GM19023 (cell line): Measurements from ENCODE around the gene LILRA5.
"Not testable (repeated sequence)": the region's sequence is repeated elsewhere in the genome, so short reads cannot be mapped to it uniquely, and the experiment has no call there.

Experiments used
- ATAC-seq: cut with Tn5 transposase; IDR thresholded peaks from one replicate; pipeline ENCODE4 v1.9.1; 2021; ENCODE audit warnings: mild to moderate bottlenecking, moderate library complexity; ENCODE audit not compliant: unreplicated experiment

Gene LILRA5

DNA sequence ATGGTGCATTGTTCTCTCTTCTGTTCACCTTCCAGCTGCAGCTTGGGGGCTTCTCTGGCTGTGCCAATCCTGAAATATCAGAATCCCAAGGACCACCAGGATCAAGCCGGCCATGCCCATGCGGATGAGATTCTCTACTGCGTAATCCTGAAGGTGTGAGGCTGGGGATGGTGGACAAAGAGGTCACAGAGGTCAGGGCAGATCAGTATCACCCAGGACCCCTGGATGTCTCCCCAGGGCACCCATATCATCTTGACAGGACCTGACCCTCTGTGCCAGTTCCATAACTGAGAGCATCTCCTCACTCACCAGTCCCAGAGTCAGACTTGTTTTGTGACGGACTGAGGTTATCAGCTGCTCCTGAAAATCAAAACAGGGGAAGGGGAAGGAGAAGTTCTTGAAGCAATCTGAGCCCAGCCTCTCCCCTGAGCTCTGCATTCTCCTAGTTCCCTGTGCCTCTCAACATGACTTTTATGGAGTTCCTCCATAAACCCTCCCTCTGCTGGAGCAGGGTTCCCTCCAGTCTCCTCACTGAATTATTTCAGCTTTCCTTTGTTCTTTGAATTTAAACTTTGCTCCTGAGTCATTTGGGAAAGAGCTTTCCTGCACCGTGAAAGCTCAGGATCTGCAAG, 5.5 kb downstream of the LILRA5 start:
- no peak for ATAC-seq

DNA sequence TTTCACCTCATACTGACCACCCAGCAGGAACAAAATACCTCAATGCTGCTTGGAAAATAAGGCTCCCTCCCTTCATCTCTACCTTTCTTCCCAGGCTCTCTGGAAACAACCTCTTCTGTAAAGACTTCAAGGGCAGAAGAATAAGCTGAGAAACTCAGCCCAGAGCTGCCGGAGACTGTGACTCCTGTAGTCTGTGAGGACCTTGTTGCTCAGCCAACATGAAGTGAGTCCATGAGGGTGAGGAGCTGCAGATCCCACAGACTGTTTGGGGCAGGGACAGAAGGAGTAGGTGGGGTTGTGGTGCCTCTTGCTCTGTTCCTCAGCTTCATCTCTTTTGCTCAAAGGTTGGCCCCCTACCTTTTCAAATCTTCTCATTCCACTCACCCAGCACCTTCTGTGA, 7.8 kb downstream of the LILRA5 start:
- no peak for ATAC-seq

DNA sequence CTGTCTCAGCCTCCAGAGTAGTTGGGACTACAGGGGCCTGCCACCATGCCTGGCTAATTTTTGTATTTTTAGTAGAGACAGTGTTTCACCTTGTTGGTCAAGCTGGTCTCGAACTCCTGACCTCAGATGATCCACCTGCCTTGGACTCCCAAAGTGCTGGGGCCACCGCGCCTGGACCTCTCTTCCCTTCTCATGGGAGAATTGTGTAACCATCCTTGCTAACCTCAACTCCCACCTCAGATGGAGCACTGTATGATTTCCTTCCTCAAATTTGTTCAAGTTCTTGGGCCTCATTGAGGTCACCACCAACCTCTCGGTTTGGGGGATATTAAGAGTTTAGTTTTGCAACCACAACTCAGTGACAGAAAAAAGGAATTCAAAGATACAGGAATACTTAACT, 10.7 kb downstream of the LILRA5 start:
- ATAC-seq, result no peak

DNA sequence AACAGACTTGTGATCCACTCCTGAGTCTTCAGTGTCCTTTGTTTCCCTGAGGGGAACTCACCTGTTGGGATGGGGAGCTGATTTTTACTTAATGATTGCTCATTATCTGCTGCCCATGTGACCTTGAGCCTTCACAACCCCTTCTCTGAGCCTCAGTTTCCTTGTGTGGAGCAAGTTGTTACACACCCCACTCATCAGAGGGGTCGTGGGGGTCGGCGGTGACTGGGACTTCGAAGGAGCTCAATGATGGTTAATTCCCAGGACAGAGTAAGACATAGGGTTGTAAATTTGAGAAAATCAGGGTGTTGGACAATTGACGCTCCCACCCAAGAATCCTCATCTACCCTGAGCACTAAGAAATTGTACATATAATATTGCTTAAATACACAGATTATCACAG, 13.5 kb downstream of the LILRA5 start:
- no peak for ATAC-seq

DNA sequence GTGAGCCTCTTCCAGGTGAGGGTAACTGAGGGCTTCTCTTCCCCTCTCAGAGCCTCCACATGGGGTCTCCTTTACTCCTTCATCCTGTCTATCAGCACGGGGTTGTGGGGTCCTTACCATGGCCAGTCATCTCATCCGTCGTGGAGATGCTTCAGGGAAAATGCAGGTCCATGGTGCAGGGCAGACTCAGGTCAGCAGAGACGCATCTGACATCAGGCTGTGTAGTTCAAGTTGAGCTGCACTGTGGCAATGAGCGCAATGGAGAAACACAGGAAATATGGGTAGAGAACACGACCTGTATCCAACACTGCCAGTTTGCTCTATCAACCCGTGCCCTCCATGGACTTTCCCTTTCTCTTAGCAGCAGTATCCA, 13.9 kb downstream of the LILRA5 start:
- ATAC-seq, result no peak

DNA sequence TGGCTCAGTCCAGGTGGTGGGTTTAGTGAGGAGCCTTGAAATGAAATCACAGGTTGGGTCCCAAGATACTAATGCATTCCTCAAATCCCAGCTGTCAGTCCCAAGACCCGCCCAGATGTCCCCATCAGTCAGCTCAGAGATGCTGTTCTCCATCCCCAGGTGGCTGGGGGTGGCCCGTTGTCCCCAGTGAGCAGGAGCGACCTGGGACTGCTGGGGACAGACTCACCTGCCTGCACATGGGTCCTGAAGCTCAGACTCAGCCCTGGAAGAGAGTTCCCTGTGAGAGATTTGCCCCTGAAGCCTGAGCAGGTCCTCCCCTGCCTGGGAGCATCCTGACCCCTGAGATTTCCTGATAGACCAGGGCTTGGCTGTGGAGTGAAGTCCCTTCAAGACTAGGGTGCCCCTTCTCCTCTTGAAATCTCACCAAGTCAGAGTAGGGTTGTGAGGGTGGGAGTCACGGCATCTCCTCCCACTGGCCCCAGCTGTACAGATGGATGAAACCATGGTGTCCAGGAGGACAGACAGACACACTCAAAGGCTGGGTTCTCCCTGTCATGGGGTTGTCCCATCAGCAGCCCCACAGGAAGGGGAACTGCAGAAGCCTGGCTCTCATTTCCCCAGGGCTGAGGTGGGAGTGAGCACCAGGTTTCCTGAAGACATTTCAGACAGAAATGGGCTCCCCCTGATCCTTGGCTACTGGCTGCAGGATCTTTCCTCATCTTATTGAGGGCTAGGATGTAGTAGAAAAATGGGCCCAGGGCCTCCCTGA, 14.4 kb downstream of the LILRA5 start:
- no peak for ATAC-seq

DNA sequence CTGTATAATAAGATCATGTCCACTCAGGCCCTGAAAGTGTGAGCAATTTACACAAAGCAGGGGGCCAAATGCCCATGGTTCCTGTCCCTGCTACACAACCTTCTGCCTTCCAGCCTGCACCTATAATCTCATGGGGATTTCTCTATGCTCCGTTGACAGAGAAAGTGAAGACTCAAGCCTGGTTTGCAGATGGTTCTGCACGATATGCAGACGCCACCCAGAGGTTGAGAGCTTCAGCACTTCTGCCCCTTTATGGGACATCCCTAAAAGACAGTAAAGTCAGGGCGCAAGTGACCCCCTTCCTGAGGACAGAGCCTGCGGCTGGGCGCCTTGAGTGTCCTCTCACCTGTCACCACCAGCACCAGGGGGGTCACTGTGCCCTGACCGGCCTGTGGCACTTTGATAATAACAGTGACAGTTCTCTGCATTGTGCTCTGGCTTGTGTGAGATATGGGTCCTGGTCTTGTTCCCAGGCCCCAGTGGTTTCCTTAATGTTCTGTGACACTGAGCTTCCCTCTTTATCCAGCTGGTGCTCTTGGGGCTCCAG, 15.1 kb downstream of the LILRA5 start:
- ATAC-seq, result no peak

DNA sequence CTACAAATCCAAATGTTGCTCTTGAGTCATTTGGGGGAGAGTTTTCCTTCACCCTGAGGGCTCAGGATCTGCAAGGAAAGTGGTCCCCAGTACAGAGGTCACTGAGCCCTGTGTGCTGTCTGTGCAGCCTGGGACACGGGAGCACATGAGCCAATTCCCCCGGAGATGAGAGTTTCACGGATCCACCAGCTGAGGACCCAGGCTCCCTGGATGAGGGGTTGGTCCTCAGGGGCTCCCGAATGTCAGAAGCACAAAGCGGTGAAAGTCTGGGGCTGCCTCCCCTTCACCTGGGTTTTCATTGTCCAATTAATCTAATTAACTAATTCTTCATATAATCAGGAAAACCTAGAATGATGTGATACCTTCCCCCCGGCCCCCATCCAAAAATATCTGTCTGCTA, 18.4 kb downstream of the LILRA5 start:
- no peak for ATAC-seq

DNA sequence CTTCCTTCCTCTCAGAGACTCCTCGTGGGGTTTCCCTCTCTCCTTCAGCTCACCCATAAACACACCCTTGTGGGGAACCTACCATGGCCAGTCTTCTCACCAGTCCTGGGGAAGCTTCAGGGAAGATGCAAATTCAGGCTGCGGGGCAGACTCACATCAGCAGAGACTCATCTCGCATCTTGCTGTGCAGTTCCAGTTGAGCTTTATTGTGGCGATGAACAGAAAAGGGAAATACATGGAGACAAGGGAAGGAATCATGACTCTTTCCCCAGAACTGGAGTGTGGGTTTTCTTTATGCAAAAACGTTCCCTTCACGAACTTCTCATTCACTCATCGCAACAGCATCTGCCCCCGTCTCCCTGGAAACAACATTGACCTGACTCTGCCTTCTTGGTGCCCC, 23.8 kb downstream of the LILRA5 start:
- not testable (repeated sequence) for ATAC-seq

DNA sequence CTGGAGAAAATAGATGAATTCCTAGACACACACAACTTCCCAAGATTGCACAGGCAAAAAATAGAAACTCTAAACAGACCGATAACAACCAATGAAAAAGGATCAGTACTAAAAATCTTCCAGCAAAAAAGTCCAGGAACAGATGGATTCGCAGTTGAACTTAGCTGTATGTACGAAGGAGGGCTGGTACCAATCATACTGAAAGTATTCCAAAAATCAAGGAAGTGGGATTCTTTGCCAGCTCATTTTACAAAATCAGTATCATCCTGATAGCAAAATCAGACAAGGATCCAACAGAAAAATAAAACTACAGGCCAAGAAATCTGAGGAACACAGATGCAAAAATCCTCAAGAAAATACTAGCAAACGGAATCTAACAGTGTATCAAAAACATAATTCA, 25.5 kb downstream of the LILRA5 start:
- no peak for ATAC-seq

DNA sequence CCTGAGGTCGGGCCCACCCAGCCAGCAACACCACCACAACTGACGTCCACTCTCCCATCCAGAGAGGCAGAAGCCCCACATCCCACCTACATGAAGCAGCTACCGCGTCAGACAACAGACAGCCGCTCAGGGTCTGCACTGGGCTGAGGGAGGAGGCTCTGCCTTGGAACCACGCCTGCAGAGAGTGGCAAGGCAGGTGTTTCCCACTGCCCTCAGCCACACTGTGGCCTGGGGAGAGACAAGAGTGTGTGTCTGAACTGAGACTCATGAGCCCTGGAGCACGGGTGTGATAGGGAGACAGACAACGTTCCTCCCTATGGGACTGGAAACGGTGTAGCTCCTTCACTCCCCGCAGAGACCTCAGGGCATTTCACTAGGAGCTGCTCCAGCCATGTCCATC, 26.7 kb downstream of the LILRA5 start:
- ATAC-seq, result not testable (repeated sequence)

DNA sequence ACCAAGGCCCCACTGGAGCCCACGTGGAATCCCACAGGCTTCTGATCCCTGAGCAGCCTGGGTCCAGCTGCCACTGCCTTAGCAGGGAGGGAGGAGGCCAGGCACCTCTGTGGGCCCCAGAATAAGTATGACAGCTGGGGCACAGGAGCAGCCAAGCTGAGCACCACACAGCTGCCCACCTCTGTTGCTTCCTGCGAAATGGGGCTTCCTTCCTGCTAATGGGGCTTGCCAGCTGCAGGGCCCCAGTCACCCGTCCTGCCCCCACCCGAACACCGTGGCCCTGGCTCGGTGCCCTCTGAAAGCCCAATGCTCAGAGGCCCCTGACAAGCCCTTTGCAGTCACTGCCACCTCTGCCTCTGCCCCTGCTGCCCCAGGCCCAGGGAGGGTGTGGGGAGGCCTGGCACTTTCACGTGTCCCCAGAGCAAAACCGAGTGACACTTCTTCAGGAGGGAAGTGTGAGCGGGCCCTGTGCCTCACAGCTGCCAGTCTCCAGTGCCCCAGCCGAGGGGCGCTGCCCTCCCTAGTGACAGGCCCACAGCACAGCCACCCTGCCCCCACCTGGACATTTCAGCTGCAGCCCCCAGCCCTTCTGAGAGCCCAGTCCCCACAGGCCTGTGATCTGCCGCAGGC, 27.4 kb downstream of the LILRA5 start:
- ATAC-seq, result not testable (repeated sequence)

DNA sequence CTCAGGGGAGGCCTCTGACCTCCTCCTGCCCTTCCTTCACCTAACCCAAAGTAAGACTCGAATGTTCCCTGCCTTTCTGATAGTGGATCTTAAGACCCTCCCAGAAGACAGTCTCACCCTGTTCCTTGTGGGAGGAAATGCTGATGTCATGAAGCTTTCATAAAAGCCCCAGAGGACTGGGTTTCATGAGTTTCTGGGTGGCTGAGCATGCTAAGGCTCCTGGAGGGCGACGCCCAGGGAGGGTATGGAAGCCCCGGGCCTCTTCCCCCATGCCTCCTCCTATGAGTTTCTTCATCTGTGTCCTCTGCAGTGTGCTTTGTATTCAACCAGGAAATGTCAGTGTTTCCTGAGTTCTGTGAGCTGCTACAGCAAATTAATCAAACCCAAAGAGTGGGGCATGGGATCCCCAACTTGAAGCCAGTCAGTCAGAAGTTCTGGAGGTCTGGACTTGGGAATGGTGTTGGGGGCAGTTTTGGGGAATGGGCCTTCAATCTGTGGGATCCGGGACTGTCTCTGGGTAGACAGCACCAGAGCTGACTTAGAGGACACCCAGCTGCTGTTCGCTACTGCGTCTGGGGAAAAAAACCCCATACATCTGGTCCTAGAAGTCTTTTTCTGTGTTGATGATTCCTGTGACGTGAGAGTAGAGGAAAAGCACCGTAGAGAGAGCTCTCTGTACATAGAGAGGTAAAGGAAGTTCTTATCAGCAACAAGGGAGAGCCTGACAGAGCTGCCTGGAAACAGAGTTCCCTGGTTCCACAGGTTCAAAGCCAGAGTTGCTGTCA, 30.1 kb downstream of the LILRA5 start:
- no peak for ATAC-seq

DNA sequence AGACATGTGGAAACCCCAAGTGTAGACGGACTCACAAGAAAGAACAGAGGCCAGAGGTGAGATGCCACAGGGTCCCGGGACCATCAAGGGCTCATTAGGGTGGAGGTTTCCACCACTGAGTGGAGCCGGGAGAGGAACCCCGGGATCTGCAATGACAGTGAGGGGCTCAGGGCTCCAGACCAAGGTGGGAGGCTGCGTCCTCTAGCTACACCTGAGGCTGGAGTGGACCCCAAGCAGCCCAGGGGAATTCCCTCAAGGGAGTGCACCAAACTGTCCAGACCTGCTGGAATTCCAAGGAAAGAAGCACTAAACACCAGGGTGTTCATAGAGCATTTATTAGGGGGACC, 31.3 kb downstream of the LILRA5 start:
- not testable (repeated sequence) for ATAC-seq

DNA sequence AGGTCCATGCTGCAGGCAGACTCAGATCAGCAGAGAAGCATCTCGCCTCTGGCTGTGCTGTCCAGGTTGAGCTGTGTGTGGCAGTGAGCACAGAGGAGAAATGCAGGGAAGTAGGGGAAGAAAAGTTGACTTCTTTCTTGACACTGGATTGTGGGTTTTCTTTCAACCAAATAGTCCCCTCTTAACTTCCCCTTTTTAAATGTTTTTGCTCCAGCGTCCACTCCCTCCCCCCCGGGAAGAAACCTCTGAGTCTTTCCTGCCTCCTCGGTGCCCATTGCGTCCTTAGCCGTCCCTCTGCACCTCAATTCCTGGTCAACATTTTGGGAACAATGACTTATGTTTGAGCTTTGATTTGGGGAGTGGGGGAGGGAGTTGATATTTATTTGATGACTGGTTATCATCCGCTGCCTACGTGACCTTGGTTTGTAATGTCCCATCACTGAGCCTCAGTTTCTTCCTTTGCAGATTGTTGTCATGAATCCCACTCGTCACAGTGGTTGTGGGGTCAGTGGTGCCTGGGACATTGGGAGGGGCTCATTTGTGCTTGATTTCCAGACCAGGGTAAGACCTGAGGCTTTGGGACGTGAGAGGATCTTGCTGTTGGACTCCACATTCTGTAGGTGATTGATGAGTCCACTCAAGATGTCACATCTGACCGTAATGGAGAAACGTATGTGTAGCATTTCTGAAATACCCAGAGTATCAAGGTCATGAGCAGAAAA, 31.8 kb downstream of the LILRA5 start, which contains the start of gene LILRB2:
Gene LILRB2, minus strand, starts transcription at position 104 of the 722 bp plus-strand sequence. CDS start 614 bp downstream, outside the sequence.
- ATAC-seq, result no peak

DNA sequence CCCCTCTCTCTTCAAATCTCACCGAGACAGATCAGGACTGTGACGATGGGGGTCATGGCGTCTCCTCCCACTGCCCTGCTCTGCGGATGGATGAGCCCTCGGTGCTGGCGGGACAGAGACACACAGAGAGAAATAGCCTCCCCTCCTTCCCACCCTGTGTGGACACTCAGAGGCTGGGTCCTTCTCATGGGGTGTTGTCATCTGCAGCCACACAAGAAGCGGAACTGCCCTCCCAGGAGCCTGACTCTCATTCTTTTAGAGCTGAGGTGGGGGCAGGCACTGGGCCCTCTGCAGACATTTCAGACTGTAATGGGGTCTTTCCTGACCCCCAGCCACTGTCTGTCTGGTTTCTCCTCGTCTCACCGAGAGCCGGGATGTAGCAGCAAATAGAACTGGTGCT, 32.5 kb downstream of the LILRA5 start:
- not testable (repeated sequence) for ATAC-seq

DNA sequence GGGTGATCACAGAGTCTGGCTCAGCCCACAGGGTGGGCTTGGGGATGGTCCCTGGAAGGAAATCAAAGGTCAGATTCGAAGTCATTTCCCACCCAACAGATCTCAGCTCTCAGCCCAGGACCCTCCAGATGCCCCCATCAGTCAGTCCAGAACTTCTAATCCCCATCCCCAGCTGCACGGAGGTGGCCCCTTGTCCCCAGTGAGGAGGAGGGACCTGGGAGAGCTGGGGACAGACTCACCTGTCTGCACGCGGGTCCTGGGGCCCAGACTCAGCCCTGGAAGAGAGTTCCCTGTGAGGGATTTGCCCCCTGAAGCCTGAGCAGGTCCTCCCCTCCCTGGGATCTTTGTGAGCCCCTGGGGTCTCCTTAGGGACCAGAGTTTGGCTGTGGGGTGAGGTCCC, 32.9 kb downstream of the LILRA5 start:
- ATAC-seq, result not testable (repeated sequence)

DNA sequence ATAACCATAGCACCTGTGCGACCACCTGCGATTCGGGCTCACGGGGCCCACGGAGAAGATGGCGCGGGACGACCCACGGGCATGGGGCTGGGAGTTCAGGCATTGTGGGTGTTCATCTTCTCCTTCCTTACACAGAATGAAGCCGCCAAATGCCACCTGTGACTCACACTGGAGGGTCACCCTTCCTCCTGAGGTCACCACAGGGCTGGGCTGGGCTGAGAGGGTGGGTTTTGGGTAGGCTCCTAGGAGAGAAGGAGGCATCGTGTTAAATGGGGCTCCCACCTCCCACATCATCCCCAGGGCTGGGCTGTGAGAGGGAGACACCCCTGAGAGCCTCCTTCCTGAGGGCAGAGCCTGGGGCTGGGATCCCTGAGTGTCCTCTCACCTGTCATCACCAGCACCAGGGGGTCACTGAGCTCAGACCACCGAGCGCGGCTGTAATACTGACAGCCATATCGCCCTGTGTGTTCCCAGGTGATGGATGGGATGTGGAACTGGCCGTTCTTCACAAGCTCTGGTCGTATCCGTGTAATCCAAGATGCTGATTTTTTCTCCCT, 33.5 kb downstream of the LILRA5 start:
- no peak for ATAC-seq

DNA sequence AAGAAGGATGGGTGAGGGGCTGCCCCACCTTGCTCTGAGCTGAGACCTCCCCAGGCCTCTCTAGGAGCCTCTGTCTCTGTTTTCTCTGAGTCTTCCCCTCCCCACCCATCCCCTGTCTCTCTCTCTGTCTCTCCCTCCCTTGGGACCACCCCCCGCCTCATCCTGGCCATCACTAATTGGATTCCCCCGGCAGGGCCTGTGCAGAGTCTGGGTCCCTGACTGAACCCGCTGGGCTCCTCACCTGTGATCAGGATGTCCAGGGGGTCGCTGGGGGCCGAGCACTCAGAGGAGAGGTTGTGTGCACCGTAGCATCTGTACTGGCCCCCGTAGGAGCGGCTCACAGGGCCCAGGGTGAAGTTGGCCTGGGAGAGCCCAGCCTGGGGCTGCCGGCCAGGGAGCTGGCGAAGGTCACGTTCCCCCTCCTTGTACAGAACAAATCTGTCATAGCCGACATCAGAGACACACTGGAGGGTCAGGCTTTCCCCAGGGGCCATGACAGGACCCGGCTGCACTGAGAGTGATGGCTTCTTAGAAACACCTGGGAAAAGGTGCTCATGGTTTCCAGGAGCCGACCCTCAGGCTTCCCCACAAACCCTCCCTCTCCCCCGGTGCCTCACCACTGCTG, 34.3 kb downstream of the LILRA5 start:
- not testable (repeated sequence) for ATAC-seq

DNA sequence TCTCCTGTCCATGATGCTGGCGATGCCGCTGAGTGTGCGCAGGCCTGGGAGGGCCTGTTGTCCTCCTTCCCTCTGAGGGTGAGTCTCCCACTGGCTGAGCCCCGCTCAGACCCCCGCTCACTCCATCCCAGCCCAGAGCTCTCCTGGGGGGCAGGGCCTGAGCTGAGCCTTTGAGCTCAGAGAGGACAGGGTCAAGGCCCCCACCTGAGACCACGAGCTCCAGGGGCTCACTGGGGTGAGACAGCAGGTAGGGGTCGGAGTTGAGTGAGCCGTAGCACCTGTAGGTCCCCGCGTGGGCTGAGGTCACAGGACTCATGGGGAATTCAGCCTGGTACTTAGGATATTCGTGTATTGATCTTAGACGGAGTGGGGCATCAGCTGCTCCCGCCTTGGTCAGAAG, 34.9 kb downstream of the LILRA5 start:
- ATAC-seq, result not testable (repeated sequence)
